ENCODE data around the gene IRS2.

- TF ChIP-seq CTCF (optimal IDR thresholded peaks at IDR 0.05 in 1 of 3, IDR thresholded peaks at IDR 0.05 in 1 of 3, conservative IDR thresholded peaks at IDR 0.05 in 1 of 3; ENCODE audit: extremely low read depth in 1 of 3, insufficient read depth in 2 of 3, low read length in 3 of 3) (no peak), EZH2 (IDR thresholded peaks at IDR 0.05; ENCODE audit: low read length) (no peak)
Observed at GRCh38 chr13:109749365-109749764, 37.0 kb downstream of the IRS2 start.
